Erythroblast (primary cell): Measurements from ENCODE around the gene PDCD10.

ENCODE experiments used
- DNase-seq, 2 experiments: peaks; one replicate each; lab custom pipeline; 2025; lab: John Stamatoyannopoulos, UW
- GATA1 ChIP-seq: IDR thresholded peaks from 2 replicates; pipeline ENCODE4 v1.6.1; 2011; ENCODE audit warnings: low read depth, mild to moderate bottlenecking, control low read depth, low read length, moderate library complexity
- POLR2A ChIP-seq: IDR thresholded peaks from 2 replicates; pipeline ENCODE4 v1.6.1; 2011; ENCODE audit warnings: mild to moderate bottlenecking, low read length

The PDCD10 gene

DNA sequence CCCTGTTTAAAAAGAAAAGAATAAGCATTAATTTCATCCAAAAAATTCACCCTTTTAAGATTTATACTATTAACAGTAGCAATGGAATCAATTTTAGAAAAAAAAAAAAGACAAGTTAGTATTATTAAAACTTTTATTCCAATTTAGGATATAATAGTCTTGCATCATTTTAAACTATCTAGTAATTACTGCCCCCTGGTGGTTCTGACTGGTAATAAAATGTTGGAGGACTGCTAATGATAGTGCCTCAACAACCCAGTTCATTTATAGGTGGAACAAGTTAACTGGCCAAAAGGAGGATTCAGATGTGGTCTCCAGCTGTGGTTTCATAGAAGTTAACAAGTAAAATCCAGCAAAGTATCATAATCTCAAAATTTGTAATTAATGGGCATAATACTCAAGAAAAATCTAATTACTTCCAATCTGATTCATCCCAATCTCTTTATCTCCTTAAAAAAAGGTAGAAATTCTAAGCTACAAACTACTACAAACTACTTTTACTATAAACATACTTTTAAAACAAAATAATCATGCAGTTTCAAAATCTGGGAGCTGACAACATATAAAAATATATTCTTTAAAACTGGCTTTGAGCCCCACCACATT is 50.2 kb downstream of the PDCD10 start:
- TF ChIP-seq GATA1 (no peak), POLR2A (no peak)
- peak; percentile 70 to 85 for DNase-seq

DNA sequence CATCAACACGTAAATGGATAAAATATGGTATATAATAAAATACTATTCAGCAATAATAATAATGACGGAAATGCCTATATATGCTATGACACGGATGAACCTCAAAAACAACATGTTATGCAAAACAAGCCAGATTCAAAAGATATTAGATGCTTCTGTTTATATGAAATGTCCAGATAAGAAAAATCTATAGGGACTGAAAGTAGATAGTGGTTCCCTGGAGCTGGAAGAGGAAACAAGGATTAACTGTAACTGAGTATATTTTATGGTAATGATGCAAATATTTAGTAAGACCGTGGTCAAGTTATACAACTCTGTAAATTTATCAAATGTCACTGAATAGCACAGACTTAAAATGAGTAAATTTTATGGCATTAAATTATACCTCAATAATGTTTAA is 55.2 kb downstream of the PDCD10 start:
- no peak for TF ChIP-seq GATA1
- no peak for TF ChIP-seq POLR2A
- DNase-seq, result no peak

DNA sequence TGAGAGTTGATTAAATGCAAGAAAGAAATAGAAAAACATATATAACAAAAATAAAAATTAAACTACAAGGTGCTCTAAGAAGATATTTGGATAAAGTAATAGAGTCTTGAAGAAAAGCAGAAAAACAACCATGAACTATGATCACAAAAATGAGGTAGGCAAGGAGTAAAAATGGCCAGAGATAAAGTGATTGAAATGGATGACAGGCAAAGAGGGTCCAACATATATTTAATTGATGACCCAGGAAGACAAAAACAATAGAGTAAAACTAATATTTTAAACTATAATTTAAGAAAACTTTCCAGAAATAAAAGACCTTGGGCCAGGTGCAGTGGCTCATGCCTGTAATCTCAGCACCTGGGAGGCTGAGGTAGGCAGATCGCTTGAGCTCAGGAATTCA is 58.8 kb downstream of the PDCD10 start:
- peak; percentile 41 to 42 for DNase-seq
- no peak for TF ChIP-seq POLR2A
- no peak for TF ChIP-seq GATA1

DNA sequence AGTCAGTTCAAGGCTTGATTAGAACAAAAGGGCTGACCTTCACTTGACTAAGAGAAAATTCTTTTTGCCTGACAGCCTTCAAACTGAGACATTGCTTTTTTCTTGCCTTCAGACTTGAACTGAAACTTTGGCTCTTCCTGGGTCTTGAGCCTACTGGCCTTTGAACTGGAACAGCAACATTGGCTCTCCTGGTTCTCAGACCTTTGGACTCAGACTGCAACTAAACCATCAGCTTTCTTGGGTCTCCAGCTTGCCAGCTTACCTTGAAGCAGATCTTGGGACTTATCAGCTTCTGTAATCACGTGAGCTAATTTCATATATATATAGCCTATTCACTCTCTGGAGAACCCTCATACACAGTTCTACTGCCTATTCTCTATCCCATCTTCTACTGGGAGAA is 61.5 kb downstream of the PDCD10 start:
- TF ChIP-seq POLR2A (no peak), GATA1 (no peak)
- DNase-seq, result no peak

DNA sequence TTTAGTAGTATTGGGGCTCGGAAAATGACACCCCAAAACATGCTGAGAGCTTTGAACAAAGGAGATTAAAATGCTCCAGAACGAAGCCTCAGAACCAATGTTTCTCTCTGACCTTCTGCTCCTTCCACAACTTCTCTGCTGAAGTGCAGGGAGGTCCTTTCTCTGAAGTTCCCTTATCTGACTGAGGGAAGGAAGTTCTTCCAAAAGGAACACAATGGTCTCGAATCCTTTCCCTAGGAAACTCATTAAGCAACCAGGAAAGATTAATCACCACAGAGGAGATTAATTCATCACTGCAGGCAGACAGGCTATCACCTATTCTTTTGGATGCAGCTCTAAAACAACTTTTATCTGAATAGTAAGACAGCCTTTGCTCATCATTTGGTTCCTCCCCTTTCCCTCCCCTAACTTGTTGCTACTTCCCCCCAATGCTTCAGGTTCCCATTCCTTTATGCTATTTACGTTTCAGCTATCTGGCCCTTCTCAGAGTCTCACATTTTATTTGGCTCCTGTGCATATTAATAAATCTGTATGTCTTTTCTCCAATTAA is 62.7 kb downstream of the PDCD10 start:
- no peak for TF ChIP-seq POLR2A
- no peak for TF ChIP-seq GATA1

DNA sequence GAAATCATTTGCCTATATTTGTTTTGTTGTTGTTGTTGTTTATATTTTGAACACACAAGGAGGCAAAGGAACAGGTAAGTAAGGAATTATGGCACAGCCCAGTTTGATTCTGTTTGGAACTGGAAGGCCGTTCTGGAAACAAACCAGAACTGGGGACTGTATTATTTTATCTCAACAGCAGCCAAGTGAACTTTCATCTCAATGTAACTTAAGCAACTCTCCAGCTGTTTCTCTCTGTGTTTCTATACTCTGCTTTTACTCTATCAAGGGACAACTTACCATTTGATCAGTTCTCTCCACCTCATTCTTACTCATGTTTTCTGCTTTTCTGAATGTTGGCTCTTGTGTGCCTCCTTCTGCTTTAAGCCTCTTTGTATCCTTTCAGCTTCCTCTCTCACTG is 65.0 kb downstream of the PDCD10 start:
- TF ChIP-seq POLR2A (no peak), GATA1 (no peak)
- DNase-seq, result no peak

More for the DNA sequence above, 62.7 kb downstream of the PDCD10 start:
- DNase-seq, result no peak

DNA sequence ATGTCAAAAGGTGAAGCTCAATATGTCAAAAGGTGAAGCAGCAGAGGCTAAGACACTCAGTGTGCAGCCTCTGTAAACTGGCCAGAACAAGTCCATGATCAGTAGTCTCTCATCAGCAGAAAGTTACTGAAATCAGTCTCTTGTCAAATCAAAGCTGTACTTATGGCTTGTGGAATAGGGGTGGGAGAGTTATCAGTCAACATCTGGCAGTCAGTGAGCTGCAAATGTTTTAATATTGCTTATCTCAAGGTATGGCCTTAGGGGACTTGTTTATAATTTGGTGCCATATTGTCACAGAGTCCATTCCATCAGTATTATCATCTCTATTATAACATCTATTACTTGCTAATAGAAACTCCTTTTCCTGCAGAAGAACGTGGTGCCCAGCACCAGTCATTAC is 66.0 kb downstream of the PDCD10 start:
- no peak for TF ChIP-seq GATA1
- TF ChIP-seq POLR2A, result no peak
- peak; percentile 19 to 54 for DNase-seq

DNA sequence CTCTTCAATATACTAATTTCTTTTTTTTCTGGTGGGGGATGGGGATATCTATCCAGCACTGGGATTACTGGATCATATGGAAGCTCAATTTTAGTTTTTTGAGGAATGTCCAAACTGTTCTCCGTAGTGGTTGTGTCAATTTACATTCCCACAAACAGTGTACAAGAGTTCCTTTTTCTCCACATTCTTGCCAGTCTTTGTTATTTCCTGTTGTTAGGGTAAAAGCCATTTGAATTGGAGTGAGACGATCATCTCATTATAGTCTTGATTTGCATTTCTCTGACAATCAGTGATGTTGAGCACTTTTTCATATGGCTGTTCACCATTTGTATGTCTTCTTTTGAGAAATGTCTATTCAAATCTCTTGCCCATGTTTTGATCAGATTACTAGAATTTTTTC is 68.1 kb downstream of the PDCD10 start:
- TF ChIP-seq GATA1 (no peak), POLR2A (no peak)
- no peak for DNase-seq

DNA sequence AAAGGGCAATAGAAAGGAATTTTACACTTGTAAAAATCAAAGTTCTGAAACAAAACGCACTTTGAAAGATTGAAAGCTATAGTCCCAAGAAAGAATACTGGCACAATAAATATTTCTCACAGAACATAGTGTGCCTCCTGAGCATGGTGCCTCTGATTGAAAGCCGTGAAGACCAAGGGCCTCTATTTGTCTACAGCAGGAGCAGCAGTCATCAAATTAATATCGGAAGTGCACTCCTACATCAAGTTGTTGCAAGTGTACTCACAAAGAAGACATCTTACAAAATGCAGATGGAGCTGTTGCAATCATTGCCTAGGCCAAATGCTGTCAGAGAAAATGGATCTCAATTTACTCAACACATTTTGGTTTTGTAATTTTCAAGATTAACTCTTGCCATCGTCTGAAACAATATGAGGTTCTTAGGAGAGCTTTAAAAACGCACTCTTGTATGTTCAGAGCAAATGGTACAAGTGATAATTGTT is 71.7 kb downstream of the PDCD10 start:
- DNase-seq, result no peak
- TF ChIP-seq GATA1 (no peak), POLR2A (no peak)

DNA sequence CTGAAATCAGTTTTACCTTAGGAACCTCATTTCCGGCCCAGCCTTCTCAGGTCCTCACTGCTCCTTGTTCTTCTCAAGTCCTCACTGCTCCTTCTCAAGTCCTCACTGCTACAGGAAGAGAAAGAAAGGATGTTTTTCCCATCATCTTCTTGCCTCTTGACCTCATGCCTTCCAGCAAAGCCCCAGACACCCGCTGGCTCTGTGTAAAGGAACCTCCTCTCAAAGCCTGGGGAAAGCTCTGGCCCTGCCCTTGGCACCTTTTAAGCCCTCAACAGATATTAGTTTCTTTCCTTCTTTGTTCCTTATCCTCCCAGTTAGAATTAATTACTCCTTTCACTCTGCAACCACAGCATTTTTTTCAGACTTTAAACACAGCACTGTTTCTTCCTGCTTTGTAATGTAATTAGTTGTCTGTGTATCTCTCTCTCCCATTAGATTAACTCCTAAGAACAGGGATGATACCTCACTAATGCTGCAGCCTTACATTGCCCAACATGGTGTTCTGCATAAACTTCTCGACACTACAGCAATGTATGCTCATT is 76.9 kb downstream of the PDCD10 start:
- DNase-seq, result no peak
- TF ChIP-seq POLR2A (no peak), GATA1 (no peak)

DNA sequence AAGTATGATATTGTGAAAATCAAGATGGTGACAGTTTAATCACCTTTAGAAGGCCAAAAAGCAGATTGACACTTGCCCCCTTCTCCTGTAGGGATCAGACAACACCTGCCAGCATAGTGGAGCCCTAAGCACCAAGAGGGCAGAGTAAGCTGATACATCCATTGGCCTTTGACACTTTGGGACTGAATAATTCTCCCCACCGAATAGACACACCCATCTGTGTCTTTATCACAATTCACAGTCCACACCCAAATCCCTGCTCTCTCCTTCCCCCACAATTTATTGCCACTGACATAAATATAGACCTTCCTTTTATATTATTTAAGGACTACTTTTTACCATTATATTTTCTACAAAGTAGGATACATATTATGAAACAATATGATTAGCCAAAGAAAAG is 77.9 kb downstream of the PDCD10 start:
- TF ChIP-seq POLR2A (no peak), GATA1 (no peak)
- no peak for DNase-seq

DNA sequence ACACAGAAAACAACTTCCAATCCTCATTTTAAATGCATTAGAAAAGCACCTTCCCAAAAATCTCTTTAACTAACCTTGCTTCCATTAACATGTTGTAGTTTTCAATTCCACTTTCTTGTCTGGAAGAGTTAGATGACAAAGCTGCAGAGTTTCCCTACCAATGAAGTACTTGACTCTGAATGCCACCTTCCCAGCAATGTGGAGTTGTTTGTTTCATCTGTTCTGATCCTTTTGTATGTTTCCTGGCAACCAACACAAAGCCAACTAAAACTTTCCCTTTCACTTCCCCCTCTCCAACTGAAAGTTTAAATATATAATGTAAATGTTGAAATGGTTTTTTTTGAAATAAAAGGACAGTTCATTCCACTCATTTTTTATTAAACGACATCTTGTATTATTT is 80.9 kb downstream of the PDCD10 start, which contains the start of gene WDR49:
WDR49 (minus strand) TSS at position 183 of the 400 bp plus-strand sequence. CDS start 517 bp downstream, outside the sequence.
- TF ChIP-seq GATA1 (no peak), POLR2A (no peak)
- DNase-seq, result no peak

DNA sequence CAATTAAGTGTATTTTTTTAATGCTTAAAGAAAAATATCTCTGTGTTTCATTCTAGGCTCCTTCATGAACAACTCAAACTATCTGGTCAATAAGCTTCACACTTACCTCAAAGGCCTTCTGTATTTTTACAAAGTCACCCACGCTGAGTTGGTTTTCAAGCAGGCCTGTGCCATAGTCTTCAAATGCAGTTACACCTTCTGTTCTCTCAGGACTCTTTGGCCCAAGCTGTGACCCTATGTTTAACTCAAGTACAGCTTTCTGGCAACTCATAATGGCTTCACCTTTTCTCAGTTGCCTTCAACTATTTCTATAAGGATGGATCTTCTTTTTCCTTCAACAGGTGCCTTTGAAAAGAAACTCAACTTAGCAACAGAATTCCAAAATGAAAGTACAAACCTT is 81.5 kb downstream of the PDCD10 start:
- TF ChIP-seq POLR2A (no peak), GATA1 (no peak)
- DNase-seq, result no peak

DNA sequence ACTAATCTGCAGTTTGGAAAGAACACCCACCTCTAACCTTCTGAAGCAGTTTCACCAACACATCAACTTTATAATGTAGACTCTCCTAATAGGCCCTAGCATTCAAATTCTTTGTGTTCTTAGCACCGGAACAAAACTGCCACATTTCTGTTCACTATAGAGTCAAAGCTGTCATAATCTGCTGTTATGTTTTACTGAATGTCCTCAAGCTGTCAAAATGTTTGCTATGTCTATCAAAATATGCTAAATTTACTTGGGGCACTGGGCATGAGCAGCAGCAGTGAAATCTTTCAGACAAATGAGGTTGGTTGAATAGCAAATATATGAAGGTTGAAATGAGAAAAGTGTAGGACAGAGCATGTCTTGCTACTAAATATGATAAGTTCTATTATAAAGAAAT is 82.9 kb downstream of the PDCD10 start:
- no peak for TF ChIP-seq POLR2A
- no peak for DNase-seq

DNA sequence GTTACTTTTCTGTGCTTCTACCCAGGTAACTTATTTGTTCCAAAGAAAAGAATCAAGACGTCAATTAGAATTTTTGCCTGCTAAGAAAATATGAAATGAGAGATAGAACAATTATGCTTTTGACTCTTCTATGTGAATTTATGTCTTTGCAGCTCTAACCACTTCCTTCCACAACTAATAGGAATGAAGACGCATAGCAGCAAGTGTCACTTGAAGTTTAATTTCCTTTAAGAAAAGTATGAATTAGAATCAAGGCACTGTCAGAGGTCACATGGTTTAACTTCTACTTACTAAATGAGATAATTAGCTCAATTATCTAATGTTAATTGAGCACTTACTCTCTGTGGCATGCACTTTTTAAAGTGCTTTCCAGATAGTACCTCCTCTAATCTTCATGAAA is 84.2 kb downstream of the PDCD10 start:
- no peak for DNase-seq
- TF ChIP-seq POLR2A, result no peak
- no peak for TF ChIP-seq GATA1

DNA sequence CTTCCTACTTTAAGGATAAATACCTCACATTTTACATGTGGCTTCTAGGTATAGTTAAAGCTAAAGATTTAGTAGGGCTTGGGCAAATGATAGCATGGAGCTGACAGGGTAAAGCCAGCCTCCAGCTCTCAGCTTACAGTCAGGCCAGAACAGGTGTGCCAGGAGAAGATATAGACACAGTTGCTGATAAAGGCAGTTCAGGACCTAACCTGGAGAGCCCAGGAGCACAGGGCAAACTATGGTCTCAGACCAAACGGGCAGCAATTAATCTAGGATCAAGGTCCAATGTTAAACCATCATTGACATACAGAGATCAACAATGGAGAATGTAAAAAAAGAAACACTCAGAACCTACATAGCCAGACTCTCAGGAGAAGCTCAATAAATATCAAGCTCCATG is 84.9 kb downstream of the PDCD10 start:
- TF ChIP-seq GATA1, result no peak

More for the DNA sequence above, 84.9 kb downstream of the PDCD10 start:
- no peak for DNase-seq
